Measurements from ENCODE around the gene VASP.
"Not testable (repeated sequence)": the region's sequence is repeated elsewhere in the genome, so short reads cannot be mapped to it uniquely, and the experiment has no call there.

Gene VASP

DNA sequence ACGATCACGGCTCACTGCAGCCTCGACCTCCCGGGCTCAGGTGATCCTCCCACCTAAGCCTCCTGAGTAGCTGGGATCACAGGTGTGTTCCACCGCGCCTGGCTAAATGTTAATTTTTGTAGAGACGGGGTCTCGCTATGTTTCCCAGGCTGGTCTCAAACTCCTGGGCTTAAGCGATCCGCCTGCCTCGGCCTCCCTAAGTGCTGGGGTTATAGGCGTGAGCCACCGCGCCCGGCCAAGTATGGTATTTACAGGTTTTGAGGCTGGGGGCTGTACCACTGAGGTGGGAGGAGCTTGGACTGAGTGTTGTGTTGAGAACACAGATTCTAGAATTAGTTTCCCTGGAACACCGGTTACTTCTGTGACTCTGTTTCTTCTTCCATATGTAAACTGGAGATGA lies 9.5 kb upstream of the VASP start:
- no peak for DNase-seq

DNA sequence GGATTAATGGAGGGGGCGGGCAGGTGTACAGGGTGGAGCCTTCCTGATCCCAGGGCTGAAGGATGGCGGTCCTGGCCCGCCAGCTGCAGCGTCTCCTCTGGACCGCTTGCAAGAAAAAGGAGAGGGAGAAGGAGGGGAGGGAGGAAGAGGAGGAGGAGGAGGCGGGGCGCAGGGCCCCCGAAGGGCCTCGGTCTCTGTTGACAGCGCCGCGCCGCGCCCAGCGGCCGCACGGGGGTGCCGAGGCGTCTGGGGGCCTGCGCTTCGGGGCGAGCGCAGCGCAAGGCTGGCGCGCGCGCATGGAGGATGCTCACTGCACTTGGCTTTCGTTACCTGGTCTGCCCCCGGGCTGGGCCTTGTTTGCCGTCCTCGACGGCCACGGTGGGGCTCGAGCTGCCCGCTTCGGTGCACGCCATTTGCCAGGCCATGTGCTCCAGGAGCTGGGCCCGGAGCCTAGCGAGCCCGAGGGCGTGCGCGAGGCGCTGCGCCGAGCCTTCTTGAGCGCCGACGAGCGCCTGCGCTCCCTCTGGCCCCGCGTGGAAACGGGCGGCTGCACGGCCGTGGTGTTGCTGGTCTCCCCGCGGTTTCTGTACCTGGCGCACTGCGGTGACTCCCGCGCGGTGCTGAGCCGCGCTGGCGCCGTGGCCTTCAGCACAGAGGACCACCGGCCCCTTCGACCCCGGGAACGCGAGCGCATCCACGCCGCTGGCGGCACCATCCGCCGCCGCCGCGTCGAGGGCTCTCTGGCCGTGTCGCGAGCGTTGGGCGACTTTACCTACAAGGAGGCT lies 8.7 kb upstream of the VASP start, which contains the start of gene PPM1N:
TSS of gene PPM1N (plus strand) at position 33 of the 785 bp plus-strand sequence. CDS start at position 63, 30 bp downstream.
- DNase-seq = no peak

DNA sequence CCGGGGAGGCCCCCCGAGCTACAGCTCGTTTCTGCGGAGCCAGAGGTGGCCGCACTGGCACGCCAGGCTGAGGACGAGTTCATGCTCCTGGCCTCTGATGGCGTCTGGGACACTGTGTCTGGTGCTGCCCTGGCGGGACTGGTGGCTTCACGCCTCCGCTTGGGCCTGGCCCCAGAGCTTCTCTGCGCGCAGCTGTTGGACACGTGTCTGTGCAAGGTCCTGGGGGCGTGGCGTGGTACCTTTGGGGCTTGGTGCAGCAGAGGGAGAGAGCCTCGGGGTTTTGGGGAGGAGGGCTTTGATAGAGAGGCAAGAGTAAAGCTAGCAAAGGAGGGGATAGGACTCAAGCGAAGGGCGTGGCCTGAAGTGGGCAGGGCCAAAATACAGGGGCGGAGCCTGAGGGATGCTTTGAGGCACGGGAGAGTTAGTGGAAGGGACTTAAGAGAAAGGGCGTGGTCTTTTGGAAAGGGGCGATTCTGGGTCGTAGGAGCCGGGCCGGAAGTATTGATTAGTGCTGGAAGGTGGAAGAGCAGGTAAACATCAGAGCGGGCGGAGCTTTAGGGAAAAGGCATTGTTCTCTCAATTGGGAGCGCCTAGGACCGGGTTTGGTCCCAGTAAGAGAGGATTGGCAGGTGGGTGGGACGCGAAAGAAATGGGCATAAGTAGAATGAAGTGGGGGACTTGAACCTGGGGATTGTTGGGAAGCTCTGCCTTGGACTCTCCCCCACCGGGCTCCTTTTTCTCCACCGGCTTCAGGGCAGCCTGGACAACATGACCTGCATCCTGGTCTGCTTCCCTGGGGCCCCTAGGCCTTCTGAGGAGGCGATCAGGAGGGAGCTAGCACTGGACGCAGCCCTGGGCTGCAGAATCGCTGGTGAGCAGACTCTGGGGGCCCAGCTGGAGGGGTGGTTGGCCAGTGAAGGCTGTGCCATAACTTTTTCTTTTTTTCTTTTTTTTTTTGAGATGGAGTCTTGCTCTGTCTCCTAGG lies 7.8 kb upstream of the VASP start:
- no peak for DNase-seq

DNA sequence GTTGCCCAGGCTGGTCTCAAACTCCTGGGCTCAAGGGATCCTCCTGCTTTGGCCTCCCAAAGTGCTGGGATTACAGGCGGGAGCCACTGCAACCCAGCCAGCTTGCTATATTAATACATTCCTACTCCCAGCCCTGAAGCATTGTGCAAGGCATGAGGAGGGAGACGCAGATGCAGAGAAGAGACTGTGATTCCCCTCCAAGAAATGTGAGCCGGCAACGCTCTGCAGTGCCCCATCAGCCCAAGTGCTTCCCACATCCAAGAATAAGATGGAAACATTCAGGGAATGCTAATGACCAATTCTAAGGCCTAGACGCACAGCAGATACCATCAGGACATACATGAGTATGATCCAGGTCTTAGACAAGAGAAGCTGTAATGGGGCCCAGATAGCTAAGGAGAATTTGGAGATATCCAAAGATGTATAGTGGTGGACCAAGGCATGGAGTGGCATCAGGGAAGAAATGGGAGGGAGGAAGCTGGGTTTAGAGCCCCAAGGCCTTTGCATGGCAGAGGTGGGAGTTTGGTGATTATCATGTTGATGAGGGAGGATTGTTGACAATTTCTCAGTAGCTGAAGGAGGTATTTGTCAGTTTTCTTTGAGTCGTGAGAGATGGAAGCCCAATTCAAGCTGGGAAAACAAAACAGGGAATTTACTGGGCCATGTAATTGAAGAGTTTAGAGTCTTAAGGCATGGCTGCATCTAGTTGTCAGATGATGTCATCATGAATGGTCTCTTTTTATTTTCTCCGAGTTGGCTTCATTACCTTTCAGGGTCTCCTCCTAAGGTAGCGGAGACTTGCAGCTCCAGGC lies 6.2 kb upstream of the VASP start:
- no peak for DNase-seq

DNA sequence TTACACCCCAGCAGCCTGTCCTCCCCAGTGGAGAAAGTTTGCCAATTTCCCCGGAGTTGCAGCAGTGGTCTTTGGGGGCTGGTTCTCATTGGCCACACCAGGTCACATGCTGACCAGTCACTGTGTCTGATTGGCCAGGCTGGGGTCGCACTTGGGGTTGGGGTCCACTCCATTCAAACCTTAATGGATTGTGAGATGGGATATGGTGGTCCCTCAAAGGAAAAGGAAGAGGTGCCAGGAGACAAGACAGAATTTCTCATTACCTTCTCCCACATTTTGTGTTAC lies 5.6 kb upstream of the VASP start:
- DNase-seq = no peak

DNA sequence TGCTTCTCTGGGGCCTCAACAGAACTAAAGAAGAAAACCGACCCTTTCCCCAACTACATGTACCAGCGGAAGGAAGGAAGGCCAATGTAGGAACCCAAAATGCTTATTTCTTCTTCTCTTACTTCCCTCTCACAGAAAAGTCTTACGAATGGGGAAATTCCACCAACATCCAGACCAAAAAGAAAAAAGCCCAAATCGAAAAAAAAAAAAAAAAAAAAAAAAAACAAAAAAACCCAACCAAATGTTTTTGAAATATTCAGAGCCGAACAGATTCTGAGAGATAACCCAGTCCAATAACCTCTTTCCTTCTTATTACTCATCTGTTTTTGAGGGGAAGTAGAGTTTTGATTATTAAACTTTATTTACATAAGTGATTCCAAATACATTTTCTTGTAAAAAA lies 5.2 kb upstream of the VASP start:
- no peak for DNase-seq

DNA sequence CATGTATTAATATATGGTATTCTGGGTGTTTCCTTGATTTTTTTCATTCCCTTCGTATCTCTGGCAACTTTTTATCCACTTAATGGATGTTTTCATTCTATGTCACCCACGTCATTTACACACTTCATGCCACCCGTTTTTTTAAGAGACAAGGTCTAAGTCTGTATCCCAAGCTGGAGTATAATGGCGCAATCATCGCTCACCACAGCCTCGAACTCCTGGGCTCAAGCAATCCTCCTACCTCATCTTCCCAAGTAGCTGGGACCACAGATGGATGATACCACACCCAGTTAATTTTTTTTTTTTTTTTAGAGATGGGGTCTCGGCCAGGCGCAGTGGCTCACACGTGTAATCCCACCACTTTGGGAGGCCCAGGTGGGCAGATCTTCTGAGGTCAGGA lies 3.4 kb upstream of the VASP start:
- no peak for DNase-seq

DNA sequence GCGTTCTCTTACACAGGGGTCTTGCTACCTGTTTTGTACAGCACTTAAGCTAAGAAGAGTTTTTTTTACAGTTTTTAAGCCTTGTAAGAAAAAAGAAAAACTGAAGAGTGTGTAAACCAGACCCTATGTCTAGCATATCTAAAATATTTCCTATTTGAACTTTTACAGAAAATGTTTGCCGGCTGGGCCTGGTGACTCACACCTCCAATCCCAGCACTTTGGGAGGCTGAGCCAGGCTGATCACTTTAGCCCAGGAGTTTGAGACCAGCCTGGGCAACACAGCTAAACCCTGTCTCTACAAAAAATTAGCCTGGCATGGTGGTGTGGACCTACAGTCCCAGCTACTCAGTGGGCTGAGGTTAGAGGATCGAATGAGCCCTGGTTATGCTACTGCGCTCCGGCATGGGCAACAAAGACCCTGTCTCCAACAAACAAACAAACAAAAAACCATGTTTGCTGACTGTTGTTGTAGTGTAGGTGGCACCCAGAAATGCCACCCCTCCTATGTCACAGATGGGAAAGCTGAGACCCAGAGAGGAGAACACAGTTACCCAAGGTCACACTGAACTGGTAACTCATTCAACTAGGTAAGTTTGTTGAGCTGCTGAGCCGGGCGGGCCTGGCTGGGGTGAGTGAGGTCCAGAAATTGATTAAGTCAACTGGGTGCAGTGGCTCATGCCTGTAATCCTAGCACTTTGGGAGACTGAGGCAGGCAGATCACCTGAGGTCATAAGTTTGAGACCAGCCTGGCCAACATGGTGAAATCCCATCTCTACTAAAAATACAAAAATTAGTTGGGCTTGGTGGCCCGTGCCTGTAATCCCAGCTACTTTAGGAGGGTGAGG lies 1.9 kb upstream of the VASP start:
- no peak for DNase-seq

DNA sequence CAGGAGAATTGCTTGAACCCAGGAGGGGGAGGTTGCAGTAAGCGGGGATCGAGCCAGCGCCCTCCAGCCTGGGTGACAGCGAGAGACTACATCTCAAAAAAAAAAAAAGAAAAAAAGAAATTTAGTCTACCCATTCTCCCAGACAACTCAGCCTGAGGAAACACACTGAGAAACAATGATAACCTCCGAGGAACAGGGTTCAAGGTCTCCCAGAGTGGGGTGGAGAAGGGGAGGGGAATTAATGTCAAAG lies 1.4 kb upstream of the VASP start:
- no peak for DNase-seq

DNA sequence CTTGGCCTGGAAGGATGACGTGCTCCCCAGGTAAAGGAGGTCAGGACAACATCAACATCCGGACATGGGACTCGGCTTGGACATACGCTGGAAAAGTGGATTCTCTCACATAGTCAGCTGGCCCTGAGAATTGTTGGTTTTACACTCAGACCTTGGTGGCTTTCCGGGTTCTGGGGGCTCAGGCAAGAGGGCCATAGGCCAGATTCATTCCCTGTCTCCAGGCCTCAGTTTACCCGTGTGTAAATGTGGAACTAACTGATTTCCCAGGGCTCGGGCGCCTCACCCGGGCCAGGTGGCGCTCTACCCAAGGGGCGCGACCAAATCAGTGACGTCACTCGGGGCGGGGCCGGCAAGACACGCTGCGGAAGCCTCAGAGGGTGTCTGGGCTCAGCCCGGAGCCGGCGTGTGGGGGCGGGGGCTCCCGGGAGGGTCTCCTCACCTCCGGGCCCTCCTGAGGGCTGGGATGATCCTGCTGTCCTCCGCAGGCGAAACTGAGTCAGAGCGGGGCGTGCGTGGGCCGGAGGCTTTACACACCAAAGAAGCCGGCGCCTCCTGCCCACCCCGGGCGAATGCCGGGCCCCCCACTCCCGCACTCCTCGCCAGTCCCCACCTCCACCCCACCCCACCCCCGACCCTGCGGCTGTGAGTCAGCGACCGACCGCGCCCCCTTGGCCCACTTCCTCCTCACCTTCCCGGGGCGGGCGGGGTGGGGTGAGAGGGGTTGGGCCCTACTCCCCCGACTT lies 862 bp upstream of the VASP start:
- DNase-seq = peak; percentile 98

DNA sequence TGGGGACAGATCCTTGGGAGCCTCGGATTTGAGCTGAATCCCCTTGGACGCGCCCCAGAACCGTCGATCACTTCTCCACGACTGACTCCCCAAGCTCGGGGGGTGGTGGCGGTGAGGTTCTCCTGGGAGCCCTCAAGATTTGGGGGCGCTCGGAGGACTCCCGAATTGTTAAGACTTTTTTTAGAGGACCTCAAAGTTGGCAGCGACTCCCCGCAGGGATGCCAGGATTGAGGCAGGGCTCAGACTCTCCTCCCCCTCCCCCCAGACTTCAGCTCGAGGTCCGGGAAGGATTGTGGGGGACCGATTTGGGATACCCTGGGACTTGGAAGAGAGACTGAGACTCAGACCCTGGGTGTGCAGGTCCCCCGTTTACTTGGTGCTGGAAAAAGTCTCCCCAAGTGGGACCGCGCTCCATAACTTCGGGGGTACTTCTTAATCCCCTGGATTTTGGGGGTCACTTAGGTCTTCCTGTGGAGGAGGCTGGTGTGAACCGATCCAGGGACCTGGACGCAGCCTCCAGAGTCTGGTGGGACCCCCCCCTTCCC lies 665 bp downstream of the VASP start:
- peak; percentile 41 for DNase-seq

DNA sequence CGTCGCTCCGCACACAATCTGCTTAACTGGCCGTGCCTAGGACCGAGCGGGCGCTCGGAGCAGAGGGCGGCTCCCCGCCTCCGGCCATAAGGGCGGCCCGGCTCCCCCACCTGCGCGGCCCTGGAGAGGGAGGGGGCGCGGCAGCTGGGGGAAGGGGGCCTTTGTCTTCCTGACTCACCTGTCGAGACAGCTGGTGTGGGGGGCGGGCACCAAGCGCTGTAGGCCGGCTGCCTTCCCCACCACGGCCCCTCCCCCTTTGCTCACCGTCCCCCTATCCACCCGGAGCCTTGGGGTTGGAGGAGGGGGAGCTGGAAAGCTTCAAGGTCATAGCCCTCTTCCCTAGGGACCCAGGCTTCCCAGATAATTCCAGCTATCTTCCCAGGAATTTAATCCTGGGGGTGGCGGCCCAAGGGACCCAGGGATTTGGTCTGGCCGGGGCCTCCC lies 1.2 kb downstream of the VASP start:
- DNase-seq = peak; percentile 49

DNA sequence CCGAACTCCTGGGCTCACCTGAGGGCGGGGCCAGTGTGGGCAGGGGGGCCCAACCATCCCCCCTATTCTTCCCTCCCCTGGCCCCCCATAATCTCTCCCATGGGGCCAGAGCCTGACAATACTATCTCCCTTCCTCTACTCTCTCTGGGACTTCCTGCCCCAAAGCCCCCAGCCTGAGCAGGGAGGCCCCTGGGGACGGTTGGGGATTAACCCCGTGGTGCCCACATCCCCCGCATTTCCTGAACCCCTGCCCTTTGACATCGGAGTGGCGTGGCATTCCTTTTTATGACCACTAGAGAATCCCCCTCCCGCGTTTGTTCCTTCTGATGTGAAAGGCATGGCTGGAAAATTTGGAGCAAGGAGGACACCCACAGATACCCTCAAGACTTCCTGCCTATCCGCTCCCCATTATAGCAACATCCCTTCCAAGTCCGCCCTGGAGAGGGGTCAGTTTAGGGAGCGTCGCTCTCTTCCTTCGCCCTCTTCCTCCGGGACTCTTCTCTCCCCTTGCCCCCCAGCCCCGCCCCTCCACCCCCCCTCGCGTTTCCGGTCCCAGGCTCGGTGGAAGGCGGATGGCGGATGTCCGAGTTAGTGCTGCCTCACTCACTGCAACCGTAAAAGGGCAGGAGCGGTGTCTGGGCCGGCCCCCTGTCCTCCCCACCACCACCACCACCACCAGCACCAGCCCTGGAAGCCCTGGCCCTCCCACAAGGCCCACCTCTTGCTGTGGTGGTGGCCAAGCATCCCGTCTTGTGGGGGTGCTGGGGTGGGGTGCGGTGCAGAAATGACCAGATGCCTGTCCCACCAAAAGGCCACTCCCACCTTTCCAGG lies 1.8 kb downstream of the VASP start:
- peak; percentile 67 for DNase-seq

DNA sequence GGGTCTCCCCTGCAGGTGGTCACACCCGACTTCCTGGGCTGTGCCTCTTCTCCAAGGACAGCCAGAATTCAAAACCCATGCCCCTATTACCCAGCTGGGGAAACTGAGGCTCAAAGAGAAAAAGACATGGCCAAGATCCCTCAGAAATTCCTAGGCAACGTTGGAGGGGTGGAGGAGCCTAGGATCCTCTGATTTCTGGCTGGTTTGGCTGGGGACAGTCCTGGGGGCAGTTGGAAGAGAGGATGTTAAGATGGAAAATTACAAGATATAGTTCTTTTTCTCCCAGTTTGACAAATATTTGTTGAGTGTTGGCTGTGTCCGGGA lies 2.4 kb downstream of the VASP start:
- no peak for DNase-seq

DNA sequence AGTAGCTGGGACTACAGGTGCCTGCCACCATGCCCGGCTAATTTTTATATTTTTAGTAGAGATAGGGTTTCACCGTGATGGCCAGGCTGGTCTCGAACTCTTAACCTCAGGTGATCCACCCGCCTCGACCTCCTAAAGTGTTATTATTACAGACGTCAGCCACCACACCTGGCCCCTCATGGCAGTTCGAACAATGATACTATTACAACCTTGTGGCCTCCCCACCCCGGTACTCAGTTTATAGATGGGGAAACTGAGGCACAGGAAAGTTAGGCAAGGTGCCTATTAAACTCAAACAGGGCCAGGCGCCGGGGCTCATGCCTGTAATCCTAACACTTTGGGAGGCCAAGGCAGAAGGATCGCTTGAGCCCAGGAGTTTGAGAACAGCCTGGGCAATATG lies 3.1 kb downstream of the VASP start:
- DNase-seq = not testable (repeated sequence)

DNA sequence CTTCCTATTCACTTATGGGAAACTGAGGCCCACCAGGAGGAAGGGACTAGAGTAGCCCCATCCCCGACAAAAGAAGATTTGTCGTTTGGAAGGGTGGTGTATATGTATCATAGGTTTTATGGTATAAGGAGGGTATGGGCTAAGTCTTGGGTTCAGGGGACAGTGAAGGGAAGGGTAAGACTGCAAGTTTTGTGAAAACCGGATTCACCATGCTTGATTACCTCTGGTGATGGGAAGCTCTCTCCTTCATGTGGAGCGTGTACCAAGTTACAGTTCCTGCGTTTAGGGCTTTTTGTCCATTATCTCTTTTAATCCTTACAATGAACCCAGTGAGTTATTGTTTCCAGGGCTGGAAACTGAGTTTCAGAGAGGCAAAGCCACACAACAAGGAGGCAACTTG lies 3.8 kb downstream of the VASP start:
- no peak for DNase-seq

DNA sequence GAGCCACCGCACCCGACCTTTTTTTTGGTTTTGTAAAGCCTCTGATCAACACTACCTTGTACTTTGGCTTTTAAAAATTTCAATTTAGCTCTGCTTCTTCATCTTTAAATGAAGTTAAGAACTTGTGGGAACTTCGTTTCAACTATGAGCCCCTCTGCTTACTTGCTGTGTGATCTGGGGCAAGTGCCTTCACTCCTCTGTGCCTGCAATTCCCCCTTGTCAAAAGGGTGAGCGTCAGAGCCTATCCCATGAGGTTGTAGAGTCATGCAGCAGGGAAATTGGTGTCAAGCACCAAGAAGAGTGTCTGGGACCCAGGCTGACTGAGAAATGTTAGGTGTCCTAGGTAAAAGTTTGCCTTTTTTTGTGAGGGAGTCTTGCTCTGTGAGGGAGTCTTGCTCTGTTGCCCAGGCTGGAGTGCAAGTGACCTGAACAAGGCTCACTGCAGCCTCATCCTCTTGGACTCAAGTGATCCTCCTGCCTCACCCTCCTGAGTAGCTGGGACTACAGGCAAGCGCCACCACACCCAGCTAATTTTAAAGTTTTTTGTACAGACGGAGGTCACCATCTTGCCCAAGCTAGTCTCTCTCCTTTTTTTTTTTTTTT lies 5.7 kb downstream of the VASP start:
- no peak for DNase-seq

DNA sequence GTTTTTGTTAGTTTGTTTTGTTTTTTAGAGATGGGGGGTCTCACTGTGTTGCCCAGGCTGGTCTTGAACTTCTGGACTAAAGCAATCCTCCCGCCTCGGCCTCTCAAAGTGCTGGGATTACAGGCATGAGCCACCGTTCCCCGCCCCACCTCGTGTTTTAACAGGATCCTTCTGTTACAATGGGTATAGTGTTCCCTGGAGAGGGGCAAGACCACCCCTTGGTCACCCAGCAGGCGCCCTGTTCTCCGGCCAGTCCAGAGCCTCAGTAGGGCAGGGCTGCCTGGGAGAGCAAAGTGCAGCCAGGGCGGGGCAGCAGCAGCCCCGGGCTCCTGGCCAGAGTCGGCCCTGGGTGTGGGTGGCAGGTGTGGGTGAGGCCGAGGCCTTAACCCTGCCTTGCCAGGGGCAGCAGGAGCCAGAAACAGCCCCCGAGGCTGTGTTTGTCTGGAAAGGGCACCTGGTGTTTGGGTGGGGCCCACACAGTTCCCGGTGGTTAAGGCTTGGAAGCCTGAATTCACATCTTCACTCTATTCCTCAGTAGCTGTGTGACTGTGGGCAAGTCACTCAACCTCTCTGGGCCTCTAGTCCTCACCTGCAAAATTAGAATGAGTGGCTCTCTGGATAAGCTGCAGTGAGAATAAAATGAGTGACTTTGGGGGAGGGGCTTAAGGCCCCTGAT lies 7.2 kb downstream of the VASP start:
- no peak for DNase-seq

DNA sequence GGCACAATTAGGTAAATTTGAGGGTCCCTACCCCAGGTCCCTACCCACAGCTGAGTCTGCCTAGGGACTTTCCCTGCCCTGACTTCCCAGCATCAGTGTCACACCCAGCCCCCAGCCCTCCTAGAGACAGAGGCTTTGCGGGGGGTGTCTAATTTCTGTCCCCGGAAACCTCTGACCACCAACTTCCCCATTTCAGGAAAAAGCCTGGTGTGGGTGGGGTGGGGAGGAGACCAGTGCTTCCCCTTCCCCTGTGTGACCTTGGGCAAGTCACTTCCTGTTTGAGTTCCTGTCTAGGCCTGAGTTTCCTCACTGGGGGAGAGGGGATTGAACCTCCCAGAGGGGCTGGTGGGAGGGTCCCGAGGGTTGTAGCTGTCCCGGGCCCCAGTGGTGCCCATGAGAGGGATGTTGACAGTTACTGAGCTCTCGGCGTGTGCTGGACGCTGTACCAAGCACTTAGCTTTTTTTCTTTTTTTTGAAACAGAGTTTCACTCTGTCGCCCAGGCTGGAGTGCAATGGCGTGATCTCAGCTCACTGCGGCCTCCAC lies 7.9 kb downstream of the VASP start:
- peak; percentile 12 for DNase-seq

Data from NK-92 treated with Interleukin-12 subunit alpha and Interleukin-12 subunit beta, amount 100 ng/mL, for 24 hours (cell line).